ENCODE results near the gene SLC4A7. TPM values are rescaled to one million over a fixed set of nuclear protein-coding genes. Genes with fewer than 3 reads are reported as not detected.
"Not testable (repeated sequence)": the region's sequence is repeated elsewhere in the genome, so short reads cannot be mapped to it uniquely, and the experiment has no call there.

Gene SLC4A7
- total and polyA plus RNA-seq, 9 donors: 9.7 to 31.3 (median 11.3) TPM

DNA sequence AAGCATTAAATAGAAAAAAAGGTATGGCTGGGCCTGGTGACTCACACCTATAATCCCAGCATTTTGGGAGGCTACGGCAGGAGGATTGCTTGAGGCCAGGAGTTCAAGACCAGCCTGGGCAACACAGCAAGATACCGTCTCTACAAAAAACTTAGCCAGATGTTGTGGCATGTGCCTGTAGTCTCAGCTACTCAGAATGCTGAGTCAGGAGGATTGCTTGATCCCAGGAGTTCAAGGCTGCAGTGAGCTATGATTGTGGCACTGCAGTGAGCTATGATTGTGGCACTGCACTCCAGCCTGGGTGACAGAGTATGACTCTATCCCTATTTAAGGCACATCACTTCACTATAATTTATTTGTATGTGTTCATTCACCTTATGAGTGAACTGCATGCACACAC lies 54.3 kb downstream of the SLC4A7 start:
- H3K36me3 ChIP-seq (ENCODE audit: control insufficient read depth, insufficient read depth, low read length): peaks cover 21% of the 10 kb centered on the region
- no peak overlapping the region for H3K27ac ChIP-seq (ENCODE audit: low read length)
- no peaks in the 10 kb centered on the region for H3K4me1 ChIP-seq (ENCODE audit: control insufficient read depth, insufficient read depth, low read length)
- H3K9me3 ChIP-seq (replicated peaks; ENCODE audit: control insufficient read depth, low read depth, low read length): no peaks in the 10 kb centered on the region
- no peak overlapping the region for H3K4me3 ChIP-seq (ENCODE audit: low read length)
- WGBS (ENCODE audit: insufficient coverage): 100% methylated on average over 1 of the region's 2 CpGs
- DNase-seq: no peak
- no peaks in the 10 kb centered on the region for H3K27me3 ChIP-seq (ENCODE audit: control insufficient read depth, insufficient read depth, low read length)

DNA sequence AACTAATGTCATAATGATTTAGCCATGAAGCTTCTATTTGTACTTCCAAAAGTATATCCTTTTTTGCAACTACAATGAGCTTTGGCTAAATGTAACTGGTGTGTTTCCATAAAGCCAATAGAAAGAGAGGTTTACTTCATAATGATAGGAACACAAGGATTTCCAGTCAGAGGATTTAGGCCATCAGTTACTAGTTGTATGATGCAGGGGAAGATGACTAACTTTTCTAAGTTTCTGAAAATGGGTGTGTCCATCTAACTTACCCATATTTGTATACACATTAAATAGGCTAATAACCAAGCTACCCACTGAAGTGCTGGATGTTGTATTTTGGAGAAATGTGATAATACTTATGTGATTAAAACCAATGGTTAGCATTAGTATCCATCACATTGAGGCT lies 55.7 kb downstream of the SLC4A7 start:
- Histone ChIP-seq H3K9me3 (replicated peaks; ENCODE audit: control insufficient read depth, low read depth, low read length) (no peaks in the 10 kb centered on the region), H3K27ac (ENCODE audit: low read length) (no peak overlapping the region), H3K27me3 (ENCODE audit: control insufficient read depth, insufficient read depth, low read length) (no peaks in the 10 kb centered on the region), H3K4me1 (ENCODE audit: control insufficient read depth, insufficient read depth, low read length) (no peaks in the 10 kb centered on the region), H3K36me3 (ENCODE audit: control insufficient read depth, insufficient read depth, low read length) (peaks cover 18% of the 10 kb centered on the region), H3K4me3 (ENCODE audit: low read length) (no peak overlapping the region)
- no peak for DNase-seq

DNA sequence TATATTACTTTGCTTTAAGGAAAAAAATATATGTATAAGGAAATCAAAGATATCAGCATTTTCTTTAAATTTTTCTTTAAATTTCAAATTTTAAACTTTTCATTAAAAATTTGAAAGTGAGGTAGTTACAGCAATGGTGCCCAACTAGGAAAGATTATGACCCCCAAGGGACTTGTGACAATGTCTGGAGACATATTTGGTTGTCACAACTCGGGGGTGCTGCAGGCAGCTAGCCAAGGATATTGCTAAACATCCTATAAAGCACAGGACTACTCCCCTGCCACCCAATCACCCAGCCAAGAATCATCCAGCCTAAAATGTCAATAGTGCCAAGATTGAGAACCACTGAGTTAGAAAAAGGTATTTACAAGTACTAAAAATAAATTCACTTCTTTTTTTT lies 57.3 kb downstream of the SLC4A7 start:
- Histone ChIP-seq H3K9me3 (replicated peaks; ENCODE audit: control insufficient read depth, low read depth, low read length) (no peaks in the 10 kb centered on the region), H3K27me3 (ENCODE audit: control insufficient read depth, insufficient read depth, low read length) (no peaks in the 10 kb centered on the region), H3K36me3 (ENCODE audit: control insufficient read depth, insufficient read depth, low read length) (peaks cover 15% of the 10 kb centered on the region), H3K27ac (ENCODE audit: low read length) (no peak overlapping the region), H3K4me3 (ENCODE audit: low read length) (no peak overlapping the region), H3K4me1 (ENCODE audit: control insufficient read depth, insufficient read depth, low read length) (no peaks in the 10 kb centered on the region)
- no CpG with 5 or more reads among the region's 1 CpG for WGBS (ENCODE audit: insufficient coverage)
- DNase-seq: peak; percentile 9

DNA sequence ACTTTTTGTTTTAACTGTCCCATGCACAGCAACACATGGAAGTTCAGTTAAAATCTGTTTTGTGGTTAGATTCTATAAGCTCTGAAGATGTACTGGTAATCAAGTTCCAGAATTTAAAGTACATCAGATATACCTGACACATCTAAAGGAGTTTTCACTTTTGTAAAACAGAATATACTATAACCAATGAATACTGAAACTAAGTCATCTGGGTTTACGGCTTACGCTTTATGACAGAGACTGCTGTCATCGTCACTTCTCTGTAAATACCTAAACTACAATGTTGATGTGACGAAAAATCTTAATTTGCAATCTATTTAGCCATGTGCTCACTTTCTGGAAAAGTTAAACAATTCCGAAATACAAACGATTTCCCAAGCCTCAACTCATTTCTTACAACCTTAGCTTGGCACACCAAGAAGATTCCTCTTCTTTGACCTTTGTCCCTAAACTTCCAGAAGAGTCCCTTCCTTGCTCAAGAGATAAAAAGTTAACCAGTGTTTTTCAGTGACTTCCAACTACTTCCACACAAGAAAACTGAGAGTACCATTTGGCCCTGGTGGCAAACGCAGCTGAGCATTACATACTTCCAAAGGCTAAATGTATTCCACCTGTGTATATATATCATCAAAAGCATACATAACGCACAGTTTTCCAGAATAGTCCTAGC lies 58.2 kb downstream of the SLC4A7 start:
- H3K9me3 ChIP-seq (replicated peaks; ENCODE audit: control insufficient read depth, low read depth, low read length): no peaks in the 10 kb centered on the region
- peaks cover 19% of the 10 kb centered on the region for H3K36me3 ChIP-seq (ENCODE audit: control insufficient read depth, insufficient read depth, low read length)
- 77% methylated on average over 4 of the region's 8 CpGs for WGBS (ENCODE audit: insufficient coverage)
- H3K27ac ChIP-seq (ENCODE audit: low read length): no peak overlapping the region
- no peaks in the 10 kb centered on the region for H3K27me3 ChIP-seq (ENCODE audit: control insufficient read depth, insufficient read depth, low read length)
- H3K4me1 ChIP-seq (ENCODE audit: control insufficient read depth, insufficient read depth, low read length): no peaks in the 10 kb centered on the region
- no peak overlapping the region for H3K4me3 ChIP-seq (ENCODE audit: low read length)
- peak; percentile 36 for DNase-seq

DNA sequence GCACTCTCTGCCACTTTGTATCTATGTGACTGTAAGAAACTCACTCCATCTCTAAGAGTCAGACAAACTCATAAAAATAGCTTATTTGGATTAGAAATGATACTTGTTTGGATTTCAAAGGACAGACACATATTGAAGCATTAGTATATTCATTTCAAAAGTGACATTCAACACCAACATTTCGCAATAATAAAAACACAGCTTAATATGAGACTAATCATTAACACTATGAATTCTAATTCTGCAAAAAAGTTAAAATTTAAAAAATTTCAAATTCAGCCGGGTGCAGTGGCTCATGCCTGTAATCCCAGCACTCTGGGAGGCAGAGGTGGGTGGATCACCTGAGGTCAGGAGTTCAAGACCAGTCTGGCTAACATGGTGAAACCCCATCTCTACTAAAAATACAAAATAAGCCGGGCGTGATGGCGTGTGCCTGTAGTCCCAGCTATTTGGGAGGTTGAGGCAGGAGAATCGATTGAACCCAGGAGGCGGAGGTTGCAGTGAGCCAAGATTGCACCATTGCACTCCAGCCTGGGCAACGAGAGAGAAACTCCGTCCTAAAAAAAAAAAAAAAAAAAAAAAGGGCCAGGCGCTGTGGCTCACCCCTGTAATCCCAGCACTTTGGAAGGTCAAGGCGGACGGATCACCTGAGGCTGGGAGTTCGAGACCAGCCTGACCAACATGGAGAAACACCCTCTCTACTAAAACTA lies 59.2 kb downstream of the SLC4A7 start:
- H3K4me1 ChIP-seq (ENCODE audit: control insufficient read depth, insufficient read depth, low read length); DNase-seq; H3K9me3 ChIP-seq (replicated peaks; ENCODE audit: control insufficient read depth, low read depth, low read length); H3K27me3 ChIP-seq (ENCODE audit: control insufficient read depth, insufficient read depth, low read length); H3K4me3 ChIP-seq (ENCODE audit: low read length); H3K27ac ChIP-seq (ENCODE audit: low read length): not testable (repeated sequence)
- peaks cover 14% of the 10 kb centered on the region for H3K36me3 ChIP-seq (ENCODE audit: control insufficient read depth, insufficient read depth, low read length)
- 100% methylated on average over 2 of the region's 13 CpGs for WGBS (ENCODE audit: insufficient coverage)

DNA sequence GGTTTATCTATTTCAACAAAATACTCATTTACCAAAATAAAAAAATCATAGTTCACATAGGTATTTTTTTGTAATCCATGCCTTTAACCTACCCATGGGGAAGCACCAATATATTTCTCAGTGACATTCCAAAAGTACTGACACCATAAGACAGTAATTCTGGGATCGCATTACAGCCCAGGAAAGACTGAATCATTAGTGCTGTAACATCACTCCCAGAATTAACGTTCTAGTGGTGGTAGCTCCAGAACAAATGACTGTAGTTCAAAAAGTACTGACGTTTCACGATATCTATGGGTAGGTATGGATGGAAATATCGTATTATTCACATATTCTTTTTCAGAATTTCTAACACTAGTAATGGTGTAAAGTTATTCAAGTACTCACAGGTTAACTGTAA lies 60.7 kb downstream of the SLC4A7 start:
- Histone ChIP-seq H3K4me1 (ENCODE audit: control insufficient read depth, insufficient read depth, low read length) (no peaks in the 10 kb centered on the region), H3K4me3 (ENCODE audit: low read length) (no peak overlapping the region), H3K9me3 (replicated peaks; ENCODE audit: control insufficient read depth, low read depth, low read length) (no peaks in the 10 kb centered on the region), H3K27me3 (ENCODE audit: control insufficient read depth, insufficient read depth, low read length) (no peaks in the 10 kb centered on the region), H3K36me3 (ENCODE audit: control insufficient read depth, insufficient read depth, low read length) (peaks cover 8% of the 10 kb centered on the region), H3K27ac (ENCODE audit: low read length) (no peak overlapping the region)
- WGBS (ENCODE audit: insufficient coverage): no CpG with 5 or more reads among the region's 5 CpGs
- DNase-seq: peak; percentile 51

DNA sequence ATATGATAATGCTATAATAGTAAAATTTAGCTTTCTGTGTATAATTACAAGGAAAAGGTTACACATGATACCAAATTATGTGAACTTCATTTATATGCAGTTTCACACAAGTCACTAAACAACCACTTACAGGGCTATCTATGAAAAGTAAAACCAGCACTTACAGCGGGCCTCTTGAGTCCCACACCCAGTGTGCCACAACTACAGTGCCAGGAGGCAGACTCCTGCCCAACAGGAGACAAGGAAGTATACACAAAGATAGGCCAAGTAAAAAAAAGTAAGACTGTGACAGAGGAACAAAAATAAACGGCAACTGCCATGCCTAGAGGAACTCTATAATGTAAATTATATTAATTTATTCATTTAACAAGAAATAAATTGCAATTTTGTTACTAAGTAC lies 61.6 kb downstream of the SLC4A7 start:
- Histone ChIP-seq H3K9me3 (replicated peaks; ENCODE audit: control insufficient read depth, low read depth, low read length) (no peaks in the 10 kb centered on the region), H3K27me3 (ENCODE audit: control insufficient read depth, insufficient read depth, low read length) (no peaks in the 10 kb centered on the region), H3K36me3 (ENCODE audit: control insufficient read depth, insufficient read depth, low read length) (peaks cover 9% of the 10 kb centered on the region), H3K4me3 (ENCODE audit: low read length) (no peak overlapping the region), H3K4me1 (ENCODE audit: control insufficient read depth, insufficient read depth, low read length) (no peaks in the 10 kb centered on the region), H3K27ac (ENCODE audit: low read length) (no peak overlapping the region)
- WGBS (ENCODE audit: insufficient coverage): no CpG with 5 or more reads among the region's 2 CpGs
- DNase-seq: no peak

DNA sequence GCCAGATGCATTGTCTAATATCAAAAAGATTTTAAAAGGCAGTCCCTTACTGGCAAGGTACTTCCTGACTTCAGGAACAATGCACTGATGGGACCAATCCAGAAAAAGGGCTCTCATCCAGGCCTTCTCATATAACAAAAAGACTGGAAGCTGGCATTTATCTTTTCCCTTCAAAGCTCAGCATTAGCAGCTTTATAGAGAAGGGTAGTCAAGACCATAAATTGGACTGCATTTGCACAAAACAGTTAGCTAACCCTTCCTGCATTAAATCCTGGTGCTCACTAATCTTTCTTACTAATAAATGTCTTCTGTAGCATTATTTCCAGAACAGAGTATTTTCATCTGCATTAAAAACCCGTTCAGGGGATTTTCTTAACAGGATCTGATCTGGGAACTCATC lies 69.0 kb downstream of the SLC4A7 start:
- Histone ChIP-seq H3K36me3 (ENCODE audit: control insufficient read depth, insufficient read depth, low read length) (peaks cover 5% of the 10 kb centered on the region), H3K4me3 (ENCODE audit: low read length) (no peak overlapping the region), H3K27me3 (ENCODE audit: control insufficient read depth, insufficient read depth, low read length) (no peaks in the 10 kb centered on the region), H3K9me3 (replicated peaks; ENCODE audit: control insufficient read depth, low read depth, low read length) (no peaks in the 10 kb centered on the region), H3K27ac (ENCODE audit: low read length) (no peak overlapping the region), H3K4me1 (ENCODE audit: control insufficient read depth, insufficient read depth, low read length) (no peaks in the 10 kb centered on the region)
- no peak for DNase-seq
- 56% methylated on average over 1 of the region's 1 CpG for WGBS (ENCODE audit: insufficient coverage)

DNA sequence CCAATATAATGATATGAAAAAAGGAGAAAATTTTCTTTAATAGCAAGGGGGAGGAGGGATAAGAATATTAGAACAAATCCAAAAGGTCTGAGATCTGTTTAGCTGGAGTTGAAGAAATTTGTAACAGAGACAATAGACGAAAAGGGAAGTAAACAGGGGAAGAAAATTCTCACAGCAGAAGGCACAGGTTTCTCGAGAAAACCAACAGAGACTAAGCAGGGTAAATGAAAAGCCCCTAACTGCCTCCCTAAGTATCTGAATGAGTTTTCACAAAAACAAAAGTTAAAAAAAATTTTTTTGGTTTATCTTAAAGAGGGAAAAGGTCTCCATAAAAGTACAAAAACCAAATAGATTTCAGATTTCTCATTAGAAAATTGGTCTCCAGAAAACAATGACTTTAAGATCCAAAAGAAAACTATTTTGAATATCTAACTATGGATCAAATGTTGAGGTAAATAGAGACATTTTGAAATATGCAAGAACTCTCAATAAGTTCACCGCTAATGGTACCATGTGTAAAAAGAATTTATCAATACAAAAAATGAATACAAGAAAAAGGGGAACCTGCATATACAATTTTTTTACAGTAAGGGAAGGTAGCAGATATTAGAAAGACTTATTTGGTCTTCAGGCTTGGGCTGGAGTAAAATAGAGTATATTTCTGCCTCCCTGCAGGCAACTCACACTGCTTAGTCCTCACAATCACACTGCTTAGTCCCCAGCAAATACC lies 91.1 kb downstream of the SLC4A7 start:
- WGBS (ENCODE audit: insufficient coverage): no CpG with 5 or more reads among the region's 3 CpGs
- Histone ChIP-seq H3K27me3 (ENCODE audit: control insufficient read depth, insufficient read depth, low read length) (no peaks in the 10 kb centered on the region), H3K9me3 (replicated peaks; ENCODE audit: control insufficient read depth, low read depth, low read length) (no peaks in the 10 kb centered on the region), H3K36me3 (ENCODE audit: control insufficient read depth, insufficient read depth, low read length) (peaks cover 7% of the 10 kb centered on the region), H3K4me1 (ENCODE audit: control insufficient read depth, insufficient read depth, low read length) (no peaks in the 10 kb centered on the region), H3K4me3 (ENCODE audit: low read length) (no peak overlapping the region), H3K27ac (ENCODE audit: low read length) (no peak overlapping the region)
- DNase-seq: no peak

DNA sequence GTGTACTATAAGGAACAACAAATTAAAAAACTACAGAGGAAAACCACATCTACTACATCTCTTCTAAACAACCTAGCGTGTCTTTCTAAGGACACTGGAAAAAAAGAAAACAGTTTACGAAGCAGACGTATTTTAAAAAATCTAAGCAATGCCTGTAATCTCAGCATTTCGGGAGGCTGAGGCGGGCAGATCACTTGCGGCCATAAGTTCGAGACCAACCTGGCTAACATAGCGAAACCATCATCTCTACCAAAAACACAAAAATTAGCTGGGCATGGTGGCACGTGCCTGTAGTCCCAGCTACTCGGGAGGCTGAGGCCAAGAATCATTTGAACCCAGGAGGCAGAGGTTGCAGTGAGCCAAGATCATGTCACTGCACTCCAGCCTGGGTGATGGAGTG lies 91.8 kb downstream of the SLC4A7 start:
- not testable (repeated sequence) for H3K36me3 ChIP-seq (ENCODE audit: control insufficient read depth, insufficient read depth, low read length); H3K4me1 ChIP-seq (ENCODE audit: control insufficient read depth, insufficient read depth, low read length); H3K9me3 ChIP-seq (replicated peaks; ENCODE audit: control insufficient read depth, low read depth, low read length); DNase-seq; H3K27me3 ChIP-seq (ENCODE audit: control insufficient read depth, insufficient read depth, low read length); H3K4me3 ChIP-seq (ENCODE audit: low read length); H3K27ac ChIP-seq (ENCODE audit: low read length)
- 96% methylated on average over 4 of the region's 10 CpGs for WGBS (ENCODE audit: insufficient coverage)

Data from muscle of leg (tissue), 11 donors.